Astrocyte (in vitro differentiated cells and primary cell): ENCODE results near the gene CALD1. TPM values are rescaled to one million over a fixed set of nuclear protein-coding genes. Genes with fewer than 3 reads are reported as not detected.

Experiments used
- DNase-seq: peaks from one replicate; pipeline ENCODE4 v3.0.0-alpha.2; 2010; ENCODE audit warnings: low read depth
- FAIRE-seq: peaks from 2 replicates; lab custom pipeline; 2011; peaks lifted over from hg19 to GRCh38; lab: Jason Lieb, UNC
- H2AFZ ChIP-seq: 2 replicates; pipeline ENCODE4 v1.6.0; 2012; ENCODE audit warnings: low read depth, low read length, inconsistent platforms
- H3K27ac ChIP-seq: 2 replicates; pipeline ENCODE4 v1.5.1; 2011; ENCODE audit warnings: low read depth, low read length, inconsistent platforms
- H3K27me3 ChIP-seq: 2 replicates; pipeline ENCODE4 v1.6.0; 2011; ENCODE audit warnings: low read length, inconsistent platforms; ENCODE audit not compliant: insufficient read depth
- H3K36me3 ChIP-seq: 2 replicates; pipeline ENCODE4 v1.5.1; 2011; ENCODE audit warnings: low read length, inconsistent platforms; ENCODE audit not compliant: insufficient read depth
- H3K4me1 ChIP-seq: 2 replicates; pipeline ENCODE4 v1.5.1; 2011; ENCODE audit warnings: low read length, inconsistent platforms; ENCODE audit not compliant: insufficient read depth
- H3K4me2 ChIP-seq: 2 replicates; pipeline ENCODE4 v1.6.0; 2012; ENCODE audit warnings: low read length, inconsistent platforms
- H3K4me3 ChIP-seq: 2 replicates; pipeline ENCODE4 v1.5.1; 2011; ENCODE audit warnings: low read depth, mild to moderate bottlenecking, low read length, inconsistent platforms; ENCODE audit not compliant: insufficient read depth
- H3K79me2 ChIP-seq: 2 replicates; pipeline ENCODE4 v1.6.0; 2012; ENCODE audit warnings: mild to moderate bottlenecking, low read length, inconsistent platforms; ENCODE audit not compliant: insufficient read depth
- H3K9ac ChIP-seq: 2 replicates; pipeline ENCODE4 v1.6.0; 2012; ENCODE audit warnings: mild to moderate bottlenecking, low read length, inconsistent platforms
- H3K9me3 ChIP-seq: 2 replicates; pipeline ENCODE4 v1.5.1; 2012; ENCODE audit warnings: low read depth, mild to moderate bottlenecking, low read length, inconsistent platforms; ENCODE audit not compliant: insufficient read depth
- H4K20me1 ChIP-seq: 2 replicates; pipeline ENCODE4 v1.6.0; 2012; ENCODE audit warnings: low read length, inconsistent platforms; ENCODE audit not compliant: insufficient read depth
- H3K27ac Mint-ChIP-seq: one replicate; pipeline ENCODE4 v1.8.0; 2021; ENCODE audit warnings: mild to moderate bottlenecking, mixed read lengths; ENCODE audit not compliant: unreplicated experiment
- H3K27me3 Mint-ChIP-seq: one replicate; pipeline ENCODE4 v1.8.0; 2021; ENCODE audit warnings: low read depth, mixed read lengths; ENCODE audit not compliant: unreplicated experiment
- H3K36me3 Mint-ChIP-seq: one replicate; pipeline ENCODE4 v1.8.0; 2021; ENCODE audit warnings: low read depth, mixed read lengths; ENCODE audit not compliant: unreplicated experiment
- H3K4me1 Mint-ChIP-seq: one replicate; pipeline ENCODE4 v1.8.0; 2021; ENCODE audit warnings: low read depth, mixed read lengths; ENCODE audit not compliant: unreplicated experiment
- H3K4me3 Mint-ChIP-seq: one replicate; pipeline ENCODE4 v1.8.0; 2021; ENCODE audit warnings: mild to moderate bottlenecking, moderate library complexity, mixed read lengths; ENCODE audit not compliant: unreplicated experiment
- H3K9me3 Mint-ChIP-seq: one replicate; pipeline ENCODE4 v1.8.0; 2021; ENCODE audit warnings: mild to moderate bottlenecking, mixed read lengths; ENCODE audit not compliant: unreplicated experiment
- CTCF ChIP-seq: IDR thresholded peaks from 2 replicates; pipeline ENCODE4 v1.5.1; 2011; ENCODE audit warnings: low read depth, mild to moderate bottlenecking, inconsistent platforms, low read length, moderate library complexity; ENCODE audit not compliant: insufficient read depth
- EZH2 ChIP-seq: IDR thresholded peaks from 2 replicates; pipeline ENCODE4 v1.6.1; 2012; ENCODE audit warnings: mild to moderate bottlenecking, low read length, inconsistent platforms; ENCODE audit not compliant: insufficient read depth
- total RNA-seq: library from RNA; stranded (reverse); gene quantifications from 2 replicates; pipeline ENCODE4 v1.2.1, GENCODE V29; 2021

The CALD1 gene
- total RNA-seq, 1 donor from 2014 or later: 1,872 TPM

DNA sequence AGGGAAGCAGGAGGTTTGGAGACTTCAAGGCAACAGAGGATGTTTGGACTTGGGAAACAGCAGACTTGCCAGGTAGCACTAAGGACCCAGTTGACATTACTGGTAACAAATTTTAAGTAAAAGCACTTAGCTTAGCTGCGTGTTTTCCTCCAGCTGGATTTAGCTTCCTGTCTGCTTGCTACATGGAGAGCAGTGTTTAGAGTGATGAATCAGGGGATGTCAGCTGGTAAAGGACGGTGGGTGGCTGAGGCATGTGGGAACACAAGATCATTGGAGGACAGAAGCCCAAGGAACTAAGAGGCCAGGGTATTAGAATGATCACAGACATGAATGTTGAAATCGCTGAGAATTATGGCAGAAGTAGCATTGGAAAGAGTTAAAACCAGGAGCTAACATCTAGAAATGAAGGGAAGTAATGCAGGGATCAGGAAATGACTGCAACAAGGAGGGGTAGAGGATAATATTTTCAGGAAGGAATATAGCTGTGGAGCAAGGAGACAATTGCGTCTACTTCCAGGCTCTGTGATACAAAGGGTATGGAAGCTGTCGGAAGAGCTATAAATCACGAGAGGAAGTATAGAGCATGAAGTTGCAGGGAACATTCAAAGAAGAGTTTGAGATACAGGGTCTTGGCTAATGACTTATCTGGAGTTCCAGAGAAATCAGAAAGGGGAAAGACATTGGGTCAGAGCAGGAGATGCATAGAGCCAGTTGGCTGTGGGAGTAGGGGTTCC is 34.4 kb downstream of the CALD1 start:
- H3K4me3 ChIP-seq: no peak overlapping the region
- no peak for TF ChIP-seq CTCF
- TF ChIP-seq EZH2: no peak
- no peaks in the 10 kb centered on the region for H3K27me3 ChIP-seq
- H3K27ac ChIP-seq: peak overlapping the region; percentile 31
- H2AFZ ChIP-seq: no peak overlapping the region
- peak overlapping the region; percentile 9 for H3K4me2 ChIP-seq
- peak overlapping the region; percentile 2 for H3K4me3 Mint-ChIP-seq
- H3K9me3 Mint-ChIP-seq: no peaks in the 10 kb centered on the region
- H3K79me2 ChIP-seq: peaks cover 100% of the 10 kb centered on the region
- peak overlapping the region; percentile 0 for H3K9ac ChIP-seq
- no peaks in the 10 kb centered on the region for H3K27me3 Mint-ChIP-seq
- peaks cover 43% of the 10 kb centered on the region for H3K4me1 ChIP-seq
- H3K4me1 Mint-ChIP-seq: peaks cover 82% of the 10 kb centered on the region
- H3K36me3 Mint-ChIP-seq: peaks cover 23% of the 10 kb centered on the region
- peak overlapping the region; percentile 78 for H3K27ac Mint-ChIP-seq
- FAIRE-seq (no peak), DNase-seq (peak; percentile 54)
- H4K20me1 ChIP-seq: peaks cover 95% of the 10 kb centered on the region
- H3K36me3 ChIP-seq: peaks cover 49% of the 10 kb centered on the region
- no peaks in the 10 kb centered on the region for H3K9me3 ChIP-seq

DNA sequence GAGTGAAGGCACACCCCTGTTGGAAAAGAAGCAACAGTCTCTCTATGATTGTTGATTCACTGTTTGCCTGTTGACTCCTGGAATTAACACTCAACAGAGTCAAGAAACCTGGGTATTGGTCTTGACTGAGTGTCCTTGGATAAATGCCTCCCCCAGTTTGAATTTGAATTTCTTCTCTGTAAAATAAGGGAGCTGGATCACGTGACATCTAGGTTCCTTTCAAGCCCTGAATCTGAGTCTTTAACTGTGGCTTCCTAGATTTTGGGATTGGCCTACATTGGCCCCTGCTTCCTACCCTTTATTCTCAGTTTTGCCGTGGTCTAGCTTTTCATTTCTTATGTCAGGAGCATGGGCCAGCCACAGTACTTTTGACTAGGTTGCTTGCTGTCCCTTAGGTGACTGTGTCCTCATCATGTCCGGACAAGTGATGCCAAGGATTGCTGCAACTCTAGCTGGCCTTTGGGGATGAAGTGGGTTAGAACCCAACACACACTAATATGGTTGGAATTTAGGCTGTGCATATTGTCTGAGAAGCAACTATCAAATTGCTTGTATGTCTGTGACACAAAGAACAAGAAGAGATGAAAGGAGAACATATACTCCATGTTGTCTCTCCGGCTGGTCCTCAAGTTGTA is 35.4 kb downstream of the CALD1 start:
- FAIRE-seq (no peak), DNase-seq (no peak)
- Mint-ChIP-seq H3K9me3 (no peaks in the 10 kb centered on the region), H3K4me3 (no peak overlapping the region), H3K27me3 (no peaks in the 10 kb centered on the region), H3K27ac (peak overlapping the region; percentile 87), H3K36me3 (peaks cover 31% of the 10 kb centered on the region), H3K4me1 (peaks cover 88% of the 10 kb centered on the region)
- H3K27ac ChIP-seq: peak overlapping the region; percentile 20
- H3K9ac ChIP-seq: no peak overlapping the region
- H2AFZ ChIP-seq: no peak overlapping the region
- no peaks in the 10 kb centered on the region for H3K9me3 ChIP-seq
- peaks cover 97% of the 10 kb centered on the region for H4K20me1 ChIP-seq
- peaks cover 100% of the 10 kb centered on the region for H3K79me2 ChIP-seq
- no peak overlapping the region for H3K4me3 ChIP-seq
- peaks cover 47% of the 10 kb centered on the region for H3K4me1 ChIP-seq
- H3K27me3 ChIP-seq: no peaks in the 10 kb centered on the region
- peaks cover 52% of the 10 kb centered on the region for H3K36me3 ChIP-seq
- no peak for TF ChIP-seq EZH2
- no peak for TF ChIP-seq CTCF
- H3K4me2 ChIP-seq: peak overlapping the region; percentile 0
